ENCODE results near the gene SEC24D.

- TF ChIP-seq CTCF (IDR thresholded peaks at IDR 0.05; ENCODE audit: low read length) = no peak
- TF ChIP-seq EZH2 (IDR thresholded peaks at IDR 0.05; ENCODE audit: borderline replicate concordance, low read length) = no peak
Observed at GRCh38 chr4:118712872-118713271, 123.1 kb downstream of the SEC24D start.
